HG02610 (cell line): ENCODE data around the gene MET.

ENCODE experiments used
- ATAC-seq: cut with Tn5 transposase; IDR thresholded peaks from one replicate; pipeline ENCODE4 v1.9.1; 2021; ENCODE audit warnings: mild to moderate bottlenecking, moderate library complexity; ENCODE audit not compliant: unreplicated experiment

Gene MET

DNA sequence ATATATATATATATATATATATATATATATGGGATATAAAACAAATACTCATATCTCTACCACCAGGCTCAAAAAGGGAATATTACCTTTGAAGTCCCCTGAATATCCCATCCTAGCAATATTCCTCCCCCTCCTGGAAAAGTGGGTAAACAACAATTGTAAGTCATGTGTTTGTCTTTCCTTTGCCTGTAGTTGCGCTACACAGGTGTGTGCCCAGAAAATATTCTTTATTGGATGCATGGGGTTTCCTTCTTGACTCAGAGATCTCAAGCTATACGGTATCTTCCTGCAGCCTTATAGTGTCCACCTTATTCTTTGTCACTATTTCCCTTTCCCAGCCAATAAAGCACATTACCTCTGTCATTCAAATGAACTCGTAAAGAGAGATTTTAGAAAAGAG lies 54.2 kb downstream of the MET start:
- no peak for ATAC-seq

DNA sequence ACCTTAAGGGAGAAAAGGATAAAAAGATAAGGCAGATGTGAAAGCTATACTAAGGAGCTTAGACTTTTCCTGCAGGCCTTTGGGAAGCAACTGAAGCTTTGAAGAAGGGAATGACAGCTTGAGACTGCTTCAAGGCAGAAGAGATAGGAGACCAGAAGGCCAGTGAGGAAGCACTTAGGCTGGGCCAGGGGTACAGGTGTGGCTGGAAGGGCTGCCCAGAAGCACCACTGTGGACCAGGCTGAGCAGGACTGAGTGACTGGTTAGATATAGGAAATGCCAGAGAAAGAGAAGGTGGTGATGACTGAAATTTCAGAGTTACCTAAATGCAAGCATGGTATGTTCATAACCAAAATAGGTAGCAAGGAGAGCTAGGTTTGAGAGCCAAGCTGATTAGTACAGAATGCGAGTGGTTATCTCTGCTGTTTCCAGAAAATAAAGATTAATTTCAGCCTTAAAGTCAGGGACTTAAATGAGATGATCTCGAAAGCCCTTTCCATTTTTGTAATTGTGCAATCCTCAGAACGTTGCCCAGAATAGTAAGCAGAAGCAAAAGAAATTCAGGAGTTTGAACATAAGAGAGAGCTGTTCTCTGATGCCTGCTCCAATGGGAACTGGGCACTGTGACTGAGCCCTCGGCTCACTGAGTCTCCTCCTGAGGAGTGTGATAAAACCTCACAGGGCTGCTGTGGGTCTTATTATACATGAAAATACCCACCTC lies 54.9 kb downstream of the MET start:
- ATAC-seq = no peak

DNA sequence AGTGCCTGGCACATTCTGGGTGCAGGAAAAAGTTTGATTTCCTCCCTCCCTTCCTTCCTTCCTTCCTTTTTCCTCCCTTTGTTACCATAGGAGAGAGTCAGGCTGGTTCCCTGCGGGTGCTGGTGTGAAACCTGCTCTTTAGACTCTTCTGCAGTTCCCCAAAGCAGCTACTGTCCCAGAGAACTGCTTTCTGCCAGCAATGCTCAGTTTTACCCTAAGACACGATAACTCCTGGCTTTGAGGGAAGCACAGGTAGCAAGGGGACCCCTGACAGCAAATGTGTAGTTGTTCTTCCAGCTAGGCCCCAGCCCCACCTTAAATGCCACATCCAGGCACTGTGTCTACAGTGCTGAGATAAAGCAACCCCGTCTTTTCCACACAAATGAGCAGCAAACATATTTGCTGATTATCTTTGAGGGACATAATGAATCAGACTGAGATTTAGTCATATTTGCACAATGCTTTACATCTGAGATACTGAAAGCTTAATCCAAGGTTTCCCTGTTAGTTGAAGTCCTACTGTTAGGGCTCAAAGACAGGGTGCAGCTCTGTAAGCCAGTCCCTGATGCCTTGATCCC lies 55.5 kb downstream of the MET start:
- no peak for ATAC-seq

DNA sequence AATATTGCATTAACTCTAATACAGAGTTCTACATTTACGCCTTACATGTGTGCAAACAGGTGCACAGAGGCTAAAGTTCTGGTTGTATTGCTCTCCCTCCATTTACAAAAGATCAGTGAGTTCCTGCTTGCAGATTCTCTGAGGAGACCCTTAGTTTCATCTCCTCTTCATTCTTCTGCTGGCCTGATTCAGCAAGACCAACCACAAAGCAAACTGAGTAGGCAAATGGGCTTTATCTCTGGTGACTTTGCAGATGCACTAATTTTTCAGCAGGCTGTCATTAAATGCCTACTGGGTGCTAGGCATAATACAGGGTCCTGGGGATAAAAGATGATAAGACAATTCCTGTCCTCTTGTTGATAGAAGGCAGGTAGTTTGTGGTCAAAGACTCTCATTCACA lies 56.4 kb downstream of the MET start:
- no peak for ATAC-seq

DNA sequence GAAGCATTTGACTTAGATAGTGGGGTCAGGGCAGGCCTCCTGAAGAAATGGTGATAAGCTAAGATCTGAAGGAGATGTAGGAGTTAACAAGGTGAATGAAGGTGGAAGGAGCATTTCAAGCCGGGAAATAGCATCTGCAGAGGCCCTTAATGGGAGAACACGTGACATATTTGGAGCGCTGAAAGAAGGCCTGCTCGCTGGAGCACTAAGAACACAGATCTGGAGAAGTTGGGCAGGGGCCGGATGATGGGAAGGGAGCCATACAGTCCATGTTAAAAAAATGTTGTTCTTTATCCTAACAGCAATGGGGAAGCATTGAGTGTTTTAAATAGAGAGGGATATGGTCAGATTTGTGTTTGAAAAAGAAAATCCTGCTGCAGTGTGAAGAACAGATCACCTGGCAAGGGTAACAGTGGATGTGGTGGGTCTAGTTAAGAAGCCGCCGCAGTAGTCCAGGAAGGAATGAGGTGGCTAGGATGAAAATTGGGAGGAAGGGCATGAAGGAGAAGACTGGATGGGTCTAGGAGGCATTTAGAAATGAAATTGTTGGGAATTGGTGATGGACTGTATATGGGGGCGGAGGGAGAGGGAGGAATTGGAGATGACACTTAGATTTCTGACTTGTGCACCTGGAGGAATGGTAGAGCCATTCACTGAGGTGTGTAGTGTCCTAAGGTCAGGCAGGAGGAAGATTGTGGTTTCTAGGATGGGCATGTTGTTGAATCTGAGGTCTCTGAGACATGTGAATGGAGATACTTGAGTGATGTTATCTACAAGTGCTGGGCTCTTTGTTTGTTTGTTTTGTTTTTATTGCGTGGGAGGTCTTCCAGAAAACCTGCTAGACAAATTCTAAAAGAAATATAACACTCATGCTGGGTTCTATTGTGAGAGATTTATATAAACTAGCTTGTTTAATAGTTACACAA lies 58.4 kb downstream of the MET start:
- no peak for ATAC-seq

DNA sequence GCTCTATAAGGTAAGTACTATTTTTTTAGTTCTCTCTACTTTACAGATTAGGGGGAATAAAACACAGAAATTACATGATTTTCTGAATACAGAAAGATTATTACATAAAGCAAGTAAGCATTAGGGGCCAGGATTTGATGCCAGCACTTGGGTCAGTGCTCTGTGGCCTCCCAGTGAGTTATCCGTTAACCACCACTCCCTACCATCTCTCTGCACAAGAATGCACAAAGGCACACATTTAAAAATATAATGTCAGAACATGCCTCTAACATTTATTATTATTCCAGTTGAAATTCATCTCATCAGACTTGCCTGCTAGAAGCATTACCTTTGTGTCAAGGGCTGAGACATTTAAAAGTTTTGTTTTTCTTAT lies 59.0 kb downstream of the MET start:
- no peak for ATAC-seq

DNA sequence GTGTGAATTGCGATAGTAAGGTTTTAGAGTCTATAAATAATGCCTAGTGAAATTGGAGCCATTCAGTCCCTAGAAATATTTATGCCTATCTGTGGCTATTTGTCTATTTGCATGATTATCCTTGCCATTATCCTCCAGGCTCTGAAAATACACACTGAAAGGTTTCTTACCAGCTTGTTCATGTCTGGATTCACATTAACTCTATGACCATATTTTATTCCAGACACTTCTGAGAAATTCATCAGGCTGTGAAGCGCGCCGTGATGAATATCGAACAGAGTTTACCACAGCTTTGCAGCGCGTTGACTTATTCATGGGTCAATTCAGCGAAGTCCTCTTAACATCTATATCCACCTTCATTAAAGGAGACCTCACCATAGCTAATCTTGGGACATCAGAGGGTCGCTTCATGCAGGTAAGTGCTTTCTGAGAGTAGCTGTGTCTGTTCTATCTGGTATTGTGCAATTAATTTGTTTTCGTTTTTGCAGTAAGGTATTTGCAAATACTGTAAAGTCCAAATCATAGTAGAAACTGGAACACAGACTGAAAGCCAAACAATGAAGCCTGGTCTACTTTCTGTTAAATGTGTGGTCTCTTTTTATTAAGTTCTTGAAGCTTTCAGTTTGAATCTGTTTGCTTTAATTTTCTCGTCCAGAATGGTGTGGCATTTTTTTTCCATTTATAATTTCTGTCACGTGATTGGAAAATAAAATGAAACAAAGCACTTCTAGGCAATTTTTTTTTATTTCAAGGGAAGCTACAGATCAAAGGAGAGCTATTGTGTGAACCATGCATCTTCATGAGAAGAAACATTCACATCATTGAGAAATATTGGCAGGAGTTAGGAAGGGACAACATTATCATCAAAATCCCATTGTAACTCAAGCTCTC lies 59.7 kb downstream of the MET start:
- ATAC-seq = no peak

DNA sequence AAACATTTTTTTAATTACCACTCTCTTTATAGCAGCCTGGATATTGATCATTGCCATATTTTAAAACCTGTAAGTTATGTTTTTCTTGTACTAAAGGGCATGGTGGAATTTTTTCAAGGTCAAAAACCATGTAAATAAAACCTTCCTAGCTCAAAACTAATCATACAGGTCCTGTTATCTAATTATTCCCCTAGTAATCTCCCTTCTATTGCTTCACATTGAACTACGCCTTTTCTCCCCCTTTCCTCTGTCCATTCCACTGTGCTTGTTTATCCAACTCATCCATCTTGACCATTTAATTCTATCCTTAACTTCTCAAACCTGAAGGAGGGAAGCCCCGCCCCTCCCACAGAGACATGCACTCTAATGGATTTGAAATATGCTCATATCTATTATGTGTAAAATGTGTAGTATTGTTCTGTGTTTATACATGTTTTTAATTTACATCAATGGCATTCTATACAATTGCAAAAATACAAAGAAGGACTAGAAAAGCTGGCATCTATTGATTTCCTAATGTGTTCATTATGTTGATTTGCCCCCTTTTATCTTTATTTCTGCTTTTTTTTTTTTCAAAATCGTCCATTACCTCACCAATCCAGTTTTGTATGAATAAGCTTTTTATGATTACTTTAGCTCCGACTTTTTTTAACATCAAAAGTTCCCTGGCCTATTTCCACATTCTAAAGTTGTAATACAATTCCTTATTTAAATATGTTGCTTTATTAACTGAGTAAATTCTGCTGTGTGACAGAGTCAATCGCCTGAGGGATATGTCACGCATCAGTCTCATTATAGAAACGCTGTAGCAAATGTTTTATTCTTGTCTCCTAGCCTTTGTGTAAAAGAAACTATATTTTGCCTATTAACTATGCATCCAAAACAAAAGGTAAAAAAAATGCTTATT lies 61.0 kb downstream of the MET start:
- no peak for ATAC-seq

DNA sequence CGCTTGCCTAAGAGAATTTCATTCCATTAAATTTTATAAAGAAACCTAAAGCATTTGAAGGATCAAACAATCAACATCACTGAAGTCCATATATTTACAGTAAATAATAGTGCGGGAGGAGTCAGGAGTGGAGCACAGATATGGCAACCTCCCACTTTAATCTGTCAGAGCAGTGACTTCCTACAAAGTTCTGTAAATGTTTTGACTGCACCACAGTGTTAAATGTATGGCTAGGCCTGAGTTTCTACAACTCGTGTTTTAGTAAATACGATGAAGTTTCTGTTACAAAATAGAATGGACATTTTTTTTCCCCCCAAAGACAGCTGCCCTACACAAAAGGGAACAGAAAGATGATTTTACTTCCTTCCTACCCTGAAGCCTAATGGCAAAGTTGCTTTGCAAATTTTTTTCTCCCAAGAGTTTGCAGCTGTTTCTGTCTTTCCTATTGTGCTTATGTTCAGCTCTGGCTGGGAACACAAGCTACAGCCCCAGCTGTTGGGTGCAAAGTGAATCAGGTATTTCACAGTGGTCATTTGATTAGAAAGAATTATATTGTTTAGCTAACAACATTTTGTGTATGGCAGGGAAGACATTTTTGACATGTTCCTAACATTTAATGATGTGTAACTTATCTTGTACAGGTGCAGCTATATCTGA lies 62.1 kb downstream of the MET start:
- no peak for ATAC-seq

DNA sequence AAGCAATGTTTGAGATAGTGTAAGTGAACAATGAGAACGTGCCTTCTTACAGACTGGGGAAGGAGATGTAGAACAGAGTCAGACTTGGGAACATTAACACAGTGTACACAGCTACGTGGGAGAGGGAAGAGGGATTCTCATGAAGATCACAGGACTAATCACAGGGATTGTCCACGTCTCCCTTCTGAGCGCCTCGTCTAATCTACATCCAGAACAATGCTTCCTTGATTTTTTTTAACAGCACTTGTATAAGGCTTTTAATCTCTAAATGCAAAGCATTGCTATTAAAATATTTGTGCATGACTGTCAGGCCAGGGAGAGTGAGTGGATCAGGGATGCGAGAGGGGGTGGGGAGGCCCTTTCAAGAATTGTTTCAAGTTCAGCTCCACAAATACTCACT lies 62.7 kb downstream of the MET start:
- ATAC-seq = no peak

DNA sequence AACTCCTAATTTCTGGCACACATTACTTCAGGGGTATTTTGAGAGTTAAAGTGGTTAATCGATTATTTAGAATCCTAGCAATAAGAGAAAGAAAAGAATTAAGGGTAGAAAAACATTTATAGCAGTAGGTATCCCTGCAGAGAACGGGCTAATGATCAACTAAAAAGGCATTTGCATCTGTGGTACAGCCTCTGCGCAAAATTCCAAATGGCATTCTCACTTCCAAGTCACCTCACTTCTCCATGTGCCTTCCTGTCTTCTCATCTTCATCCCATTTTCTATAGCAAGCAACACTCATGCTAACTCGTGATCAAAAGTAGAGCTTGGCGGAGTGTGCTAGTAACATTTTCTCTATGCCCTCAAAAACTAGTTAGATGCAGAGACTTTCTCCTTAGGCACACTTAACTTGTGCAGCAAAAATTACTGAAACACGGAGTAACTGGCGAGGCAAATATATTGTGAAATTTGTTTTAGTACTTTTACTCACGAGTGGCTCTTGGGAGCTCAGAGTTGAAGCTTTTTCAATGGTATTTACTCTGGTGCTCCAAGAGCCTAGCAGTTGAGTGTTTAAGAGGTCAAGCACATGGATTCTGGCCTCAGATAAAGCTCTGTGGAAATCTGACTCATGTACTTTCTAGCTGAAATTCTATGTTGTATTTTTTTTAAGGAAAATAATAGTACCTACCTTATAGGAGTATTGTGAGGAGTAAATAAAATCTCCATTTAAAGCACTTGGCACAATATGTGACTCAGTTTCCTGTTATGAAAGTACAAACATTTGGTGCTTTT lies 65.1 kb downstream of the MET start:
- no peak for ATAC-seq

DNA sequence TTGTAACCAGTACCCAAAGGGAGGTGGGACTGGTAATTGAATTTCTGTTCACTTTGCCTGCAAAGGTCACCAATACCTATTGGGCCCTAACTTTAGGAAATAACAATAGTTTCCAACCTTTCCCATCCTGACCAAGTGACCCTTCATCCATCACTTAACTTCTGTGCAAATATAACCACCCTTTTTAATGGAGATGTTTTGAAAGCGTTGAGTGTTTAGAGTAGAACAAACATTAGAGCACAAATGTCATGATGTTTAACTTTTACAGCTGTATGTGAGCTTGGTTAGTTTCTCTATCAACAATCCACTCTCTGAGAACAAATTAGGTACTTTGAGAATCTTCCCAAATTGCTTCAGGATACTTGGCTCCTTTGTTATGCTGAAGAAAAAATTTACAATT lies 66.4 kb downstream of the MET start:
- no peak for ATAC-seq

DNA sequence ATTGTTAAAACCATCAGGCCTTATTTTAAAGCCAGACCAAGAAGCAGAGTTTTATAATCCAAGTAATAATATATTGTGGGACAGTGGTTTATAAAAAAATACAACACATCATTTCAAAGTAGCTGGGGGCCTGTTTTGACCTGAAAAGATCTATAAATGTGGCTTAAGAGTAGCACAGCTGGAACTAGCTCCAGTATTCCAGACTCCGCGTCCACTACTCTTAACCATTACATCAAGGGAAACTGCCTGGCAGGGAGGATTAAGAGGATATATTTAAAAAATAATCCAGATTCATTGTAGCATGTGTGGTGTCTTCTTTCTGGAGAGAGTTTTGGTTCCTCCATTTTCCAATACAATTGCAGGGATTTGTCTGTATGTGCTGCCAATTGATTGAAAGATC lies 67.3 kb downstream of the MET start:
- no peak for ATAC-seq

DNA sequence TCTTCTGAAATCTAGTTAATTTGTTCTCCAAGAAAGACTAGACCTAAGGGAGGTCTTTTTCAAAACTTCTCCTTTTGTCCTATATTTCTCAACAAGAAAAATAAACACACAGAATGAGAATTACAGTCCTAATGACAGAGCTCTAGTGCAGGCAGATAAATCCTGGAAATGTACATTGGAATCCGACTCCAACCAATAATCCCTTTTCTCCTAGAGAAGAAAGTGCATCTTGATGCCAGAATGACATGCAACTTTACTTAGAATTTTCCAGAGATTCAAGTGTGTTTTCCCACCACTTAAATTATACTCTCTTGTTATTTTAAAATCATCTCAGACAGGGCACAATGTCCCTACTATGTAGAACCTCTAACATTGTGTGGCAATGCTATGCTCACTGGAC lies 68.2 kb downstream of the MET start:
- ATAC-seq = no peak

DNA sequence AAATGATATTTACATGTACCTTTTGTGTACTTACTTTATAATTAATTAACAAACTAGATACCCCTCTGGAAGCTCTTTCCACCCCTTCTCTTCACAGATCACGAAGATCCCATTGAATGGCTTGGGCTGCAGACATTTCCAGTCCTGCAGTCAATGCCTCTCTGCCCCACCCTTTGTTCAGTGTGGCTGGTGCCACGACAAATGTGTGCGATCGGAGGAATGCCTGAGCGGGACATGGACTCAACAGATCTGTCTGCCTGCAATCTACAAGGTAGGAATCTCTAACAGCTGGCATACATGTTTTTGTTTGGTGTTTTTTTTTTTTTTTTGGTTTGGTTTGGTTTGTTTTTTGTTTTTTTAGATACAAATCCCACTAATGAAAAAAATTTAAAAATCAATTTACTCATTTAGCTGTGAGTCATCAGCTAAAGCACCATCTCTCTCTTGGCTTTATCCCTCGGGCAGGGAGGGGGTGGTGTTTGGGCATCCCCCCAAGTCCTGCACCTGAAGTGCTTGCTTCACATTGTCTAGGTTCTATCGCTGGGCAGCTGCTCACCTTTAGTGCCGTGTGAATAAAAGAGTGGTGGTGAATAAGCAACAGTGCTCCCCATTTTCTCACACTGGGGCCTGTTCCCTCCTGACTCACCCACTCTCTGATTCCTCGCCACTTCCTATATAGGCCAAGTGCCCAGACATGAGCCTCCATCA lies 68.9 kb downstream of the MET start:
- no peak for ATAC-seq

DNA sequence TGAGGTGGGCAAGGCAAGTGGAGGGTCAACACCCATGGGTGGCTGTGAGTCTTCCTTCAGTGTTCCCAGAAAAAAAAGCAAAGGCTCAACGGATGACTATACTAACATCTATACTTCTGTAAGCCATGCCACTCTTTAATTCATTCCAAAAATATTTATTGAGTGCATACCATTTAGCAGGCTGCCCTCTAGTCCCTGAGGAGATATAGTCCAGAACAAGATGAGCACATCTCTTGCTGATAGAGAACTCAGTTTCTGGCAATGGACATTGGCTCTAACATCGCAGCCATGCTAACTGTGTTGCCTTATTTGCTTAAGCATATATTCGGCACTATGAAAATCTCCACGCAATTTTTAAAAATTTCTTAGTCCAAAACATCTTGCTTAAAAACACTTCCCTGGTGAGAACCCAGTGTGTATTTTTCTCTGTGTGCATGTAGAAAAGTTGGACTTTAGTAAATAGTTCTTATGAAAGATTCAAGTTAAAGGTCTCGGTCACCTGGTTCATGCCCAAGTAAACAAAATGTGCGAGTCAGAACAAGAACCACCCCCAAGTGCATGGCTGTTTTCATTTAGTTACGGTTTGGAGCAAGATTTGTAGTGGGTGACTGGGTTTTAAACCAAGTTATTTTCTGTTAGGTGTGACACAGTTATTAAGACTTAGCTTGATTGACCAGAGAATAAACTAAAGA lies 69.8 kb downstream of the MET start:
- ATAC-seq = no peak

DNA sequence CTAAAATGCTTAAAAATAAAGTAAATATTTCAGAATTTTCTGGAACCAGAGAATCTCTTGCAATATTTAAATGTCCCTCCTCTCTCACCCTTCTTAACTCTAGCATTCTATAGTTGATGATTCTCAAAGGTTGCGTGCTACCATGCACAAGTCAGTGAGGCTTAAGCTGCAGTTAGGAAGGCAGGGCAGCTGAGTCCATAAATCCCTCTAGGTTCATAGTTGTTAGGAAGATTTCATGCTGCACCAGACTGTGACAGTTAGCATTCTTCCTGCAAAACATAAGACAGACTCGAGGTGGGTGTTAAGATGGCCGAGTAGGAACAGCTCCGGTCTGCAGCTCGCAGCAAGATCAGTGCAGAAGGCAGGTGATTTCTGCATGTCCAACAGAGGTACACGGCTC lies 70.6 kb downstream of the MET start:
- no peak for ATAC-seq
